Hindlimb muscle (tissue), 1 donor: ENCODE measurements around the gene MMP7. TPM values are rescaled to one million over a fixed set of nuclear protein-coding genes. Genes with fewer than 3 reads are reported as not detected.

Source experiments
- DNase-seq: peaks from one replicate; pipeline ENCODE4 v3.0.0-alpha.2; 2013
- polyA plus RNA-seq: library from polyadenylated mRNA; unstranded; fragments of 120-200 nt; gene quantifications from one replicate; pipeline ENCODE4 v1.2.1, GENCODE V29; 2013; ENCODE audit not compliant: insufficient read length

Gene MMP7
- polyA plus RNA-seq, 1 donor, result 0.18 TPM

DNA sequence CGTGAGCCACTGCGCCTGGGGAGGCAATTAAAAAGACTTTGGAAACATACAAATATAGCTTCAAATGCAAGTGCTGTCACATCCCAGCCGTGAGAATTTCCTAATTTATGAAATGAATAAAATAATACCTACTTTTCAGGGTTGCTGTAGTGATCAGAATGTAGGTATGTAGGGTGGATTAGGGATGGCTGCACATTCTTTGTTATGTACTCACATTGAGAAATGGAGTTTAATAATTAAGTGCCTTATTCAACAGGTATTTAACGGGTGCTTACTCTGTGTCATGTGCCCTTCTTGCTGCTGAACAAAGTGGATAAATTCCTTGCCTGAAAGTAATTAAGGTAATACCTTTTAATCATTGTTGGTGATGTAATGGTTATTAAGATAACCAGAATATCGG, 37.0 kb downstream of the MMP7 start:
- DNase-seq, result no peak

DNA sequence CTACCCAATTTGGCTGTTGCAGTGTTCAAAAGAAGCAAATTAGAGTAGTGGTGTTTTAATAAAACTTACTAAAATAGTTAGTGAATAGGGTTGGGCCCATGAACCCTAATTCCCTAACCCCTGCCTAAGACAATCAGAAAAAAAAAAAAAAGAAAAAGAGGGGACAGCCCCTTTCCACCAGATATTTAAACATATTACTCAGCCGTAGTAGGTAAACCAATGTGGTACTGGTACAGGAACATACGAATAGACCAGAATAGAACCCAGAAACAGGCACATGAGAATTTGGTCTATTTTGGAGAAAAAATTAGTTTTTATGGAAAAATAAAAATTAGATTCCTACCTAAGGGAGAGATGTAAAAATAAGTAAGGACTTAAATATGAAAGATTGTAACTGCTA, 38.6 kb downstream of the MMP7 start:
- no peak for DNase-seq

DNA sequence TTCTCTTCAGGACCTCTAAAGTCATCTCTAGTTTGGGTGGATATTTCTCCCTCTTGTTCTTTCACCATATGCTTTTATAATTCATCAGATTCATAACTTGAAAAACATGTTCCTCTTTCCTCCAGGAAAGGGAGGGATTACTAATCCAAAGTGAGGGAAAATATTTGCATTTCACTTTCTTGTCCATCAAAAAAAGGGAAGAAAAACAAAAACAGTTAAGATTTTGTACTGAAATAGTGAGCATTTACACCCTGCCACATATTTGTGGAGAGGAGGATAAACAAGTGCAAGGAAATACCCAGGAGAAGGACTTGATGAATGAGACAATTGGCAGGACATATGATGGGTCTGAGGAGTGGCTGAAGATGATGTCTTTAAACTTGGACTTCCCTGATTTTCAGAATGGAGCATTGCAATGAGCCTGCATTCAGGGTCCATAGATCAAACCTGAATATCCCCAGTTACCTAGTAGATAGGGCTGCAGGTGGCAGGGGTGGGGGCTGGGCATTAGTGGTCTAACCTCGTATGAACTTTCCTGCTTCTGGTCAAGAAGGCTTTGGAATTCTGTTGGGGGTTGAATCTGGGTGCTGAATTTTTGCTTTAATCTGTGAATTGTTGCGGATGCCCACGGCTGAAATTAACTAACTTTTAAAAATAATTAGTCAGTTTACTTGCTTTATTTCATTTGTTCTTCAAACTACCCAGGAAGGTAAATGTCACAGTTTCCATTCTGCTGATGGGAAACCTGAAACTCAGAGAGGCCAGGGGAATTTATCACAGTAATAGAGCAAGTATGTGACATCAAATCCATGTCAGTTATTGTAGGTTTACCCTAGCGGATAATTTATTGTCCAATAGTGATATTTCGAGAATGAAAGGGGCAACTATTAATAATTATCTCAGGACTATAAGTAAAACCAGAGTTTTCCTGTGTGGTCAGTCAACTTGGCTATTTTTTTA, 41.1 kb downstream of the MMP7 start:
- DNase-seq, result no peak

DNA sequence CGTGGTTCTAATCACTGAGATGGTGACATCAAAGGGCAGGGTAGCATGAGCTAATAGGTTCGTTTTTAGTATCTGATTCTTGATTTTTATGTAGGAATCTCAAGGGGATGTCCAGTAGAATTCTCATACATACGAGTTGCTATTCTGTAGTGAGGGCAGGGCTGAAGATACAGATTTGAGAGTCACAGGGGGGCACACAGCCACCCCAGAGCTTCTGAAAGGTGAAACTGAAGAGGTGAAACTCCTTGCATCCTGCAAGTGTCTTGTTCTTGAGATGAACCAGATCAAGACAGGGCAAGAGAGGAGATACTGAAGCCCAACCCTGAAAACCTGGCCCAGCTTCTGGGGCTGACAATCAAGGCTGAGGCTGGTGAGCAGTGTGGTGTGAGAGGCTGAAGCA, 42.3 kb downstream of the MMP7 start:
- DNase-seq, result no peak

DNA sequence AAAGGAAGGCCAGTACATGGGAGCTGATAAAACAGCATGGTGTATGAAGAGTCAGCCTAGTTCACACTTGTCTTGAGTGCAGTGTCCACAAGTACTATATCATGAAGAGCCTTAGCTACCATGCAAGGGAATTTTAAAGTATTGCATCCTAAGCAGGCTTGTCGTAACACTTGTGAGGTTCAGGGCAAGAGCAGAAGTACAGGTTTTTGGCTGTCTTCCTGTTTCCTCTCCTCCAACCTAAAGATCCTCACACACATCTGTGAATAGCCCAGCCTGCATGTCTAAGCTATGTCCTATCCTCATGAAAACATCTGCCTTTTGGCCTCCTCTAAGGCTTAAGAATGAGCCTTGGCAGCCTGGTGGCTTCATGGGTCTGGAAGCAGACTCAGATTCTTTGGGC, 43.3 kb downstream of the MMP7 start:
- no peak for DNase-seq

DNA sequence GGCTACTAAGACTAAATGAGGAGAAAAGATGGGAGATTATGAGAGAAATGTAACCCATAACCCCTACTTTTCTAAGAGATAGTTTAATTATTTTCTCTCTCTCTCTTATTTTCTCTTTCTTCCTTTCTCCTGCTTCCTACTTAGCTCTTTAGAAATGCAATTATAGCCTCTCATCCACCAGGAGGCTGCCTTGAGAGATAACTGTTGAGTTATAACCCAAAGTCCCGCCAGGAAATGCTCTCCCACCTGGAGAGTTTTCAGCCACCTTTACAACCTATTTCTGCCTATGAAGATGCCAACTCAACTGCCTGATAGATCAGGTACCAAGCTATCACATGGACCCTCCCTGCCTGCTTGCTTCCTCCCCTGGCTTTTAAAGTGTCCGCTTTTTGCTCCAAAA, 44.0 kb downstream of the MMP7 start:
- no peak for DNase-seq

DNA sequence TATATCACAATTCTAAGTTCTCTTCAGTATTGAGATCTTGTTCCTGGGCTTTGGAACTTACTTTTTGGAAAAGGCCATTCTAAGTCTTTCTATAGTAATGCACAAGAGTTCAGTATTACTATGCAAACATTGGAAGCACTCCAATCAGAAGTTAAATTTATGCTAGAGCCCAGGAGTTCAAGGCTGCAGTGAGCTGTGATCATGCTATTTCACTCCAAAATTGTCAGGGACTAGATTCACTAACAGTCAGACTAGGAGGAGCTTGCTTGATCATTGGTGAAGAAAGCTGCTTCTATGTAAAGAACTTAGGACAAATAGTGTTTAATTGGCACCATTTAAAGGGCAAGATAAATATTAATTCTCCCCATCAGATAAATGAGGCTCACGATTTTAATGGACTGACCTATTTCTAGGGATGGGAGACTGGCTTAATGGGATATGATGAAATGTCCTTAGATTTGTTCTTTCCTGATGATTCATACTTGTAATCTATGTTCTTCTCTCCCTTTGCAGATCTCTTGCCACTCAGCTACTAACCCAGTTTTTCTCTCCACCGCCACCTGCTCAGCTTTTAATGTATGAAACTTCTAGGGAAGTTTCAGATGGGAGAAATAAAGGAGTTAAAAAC, 45.3 kb downstream of the MMP7 start:
- no peak for DNase-seq

DNA sequence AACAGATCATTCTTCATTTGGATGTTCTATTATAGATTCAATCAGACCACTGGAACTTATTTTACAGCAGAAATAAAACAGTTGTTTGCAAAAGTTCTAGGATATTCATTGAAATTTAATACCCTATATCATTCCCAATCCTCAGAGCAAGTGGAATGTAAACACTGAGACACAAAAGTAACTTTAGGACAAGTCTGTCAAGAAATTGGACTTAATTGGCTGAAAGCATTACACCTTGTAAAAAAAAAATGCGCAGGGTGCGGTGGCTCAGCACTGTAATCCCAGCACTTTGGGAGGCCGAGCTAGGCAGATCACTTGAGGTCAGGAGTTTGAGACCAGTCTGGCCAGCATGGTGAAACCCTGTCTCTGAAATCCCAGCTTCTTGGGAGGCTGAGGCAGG, 48.1 kb downstream of the MMP7 start:
- no peak for DNase-seq

DNA sequence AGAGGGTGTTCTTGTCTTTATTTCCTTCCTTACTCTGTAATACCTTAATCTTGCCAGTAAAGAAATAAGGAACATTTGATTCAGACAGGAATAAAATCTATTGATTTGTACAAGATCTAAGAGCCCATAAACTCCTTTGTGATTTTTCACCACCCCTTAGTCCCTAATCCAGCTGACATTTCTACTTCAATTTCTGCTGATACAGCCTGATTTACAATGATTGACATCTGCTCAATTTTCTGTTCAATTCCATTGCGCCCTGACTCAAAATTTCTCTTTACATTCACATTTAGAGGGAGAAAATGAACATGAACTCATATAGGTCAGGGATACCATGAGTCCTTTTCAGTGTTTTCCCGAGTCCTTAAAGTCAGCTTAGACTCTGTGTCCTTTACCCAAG, 50.8 kb downstream of the MMP7 start:
- no peak for DNase-seq

DNA sequence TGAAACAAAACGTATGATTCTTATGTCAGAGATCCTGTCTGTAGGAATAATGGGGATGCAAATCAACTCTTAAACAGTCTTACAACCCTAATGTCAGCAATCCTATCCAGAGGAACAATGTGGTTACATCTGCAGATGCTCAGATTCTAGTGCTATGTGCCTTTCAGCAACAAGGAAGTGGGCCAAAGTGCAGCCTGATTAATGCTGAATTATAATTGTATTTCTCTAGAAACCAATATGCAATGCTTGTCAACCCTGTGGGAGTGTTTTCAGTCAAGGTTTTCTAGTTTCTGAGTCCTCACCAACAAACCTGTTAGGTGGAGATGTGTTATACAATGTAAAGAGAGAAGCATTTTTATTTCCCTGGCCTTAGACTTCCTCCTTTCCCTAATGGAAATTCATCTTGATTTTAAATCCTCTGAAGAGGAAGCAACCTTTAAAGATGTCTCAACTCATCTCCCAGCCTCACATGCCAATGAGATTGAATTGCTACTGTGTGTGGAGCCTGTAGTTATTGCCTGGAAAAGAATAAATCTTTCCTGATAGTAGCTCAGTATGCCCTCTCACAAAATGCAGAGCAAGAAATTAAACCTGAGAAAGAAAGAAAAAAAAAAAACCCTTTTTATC, 51.8 kb downstream of the MMP7 start:
- DNase-seq, result no peak

DNA sequence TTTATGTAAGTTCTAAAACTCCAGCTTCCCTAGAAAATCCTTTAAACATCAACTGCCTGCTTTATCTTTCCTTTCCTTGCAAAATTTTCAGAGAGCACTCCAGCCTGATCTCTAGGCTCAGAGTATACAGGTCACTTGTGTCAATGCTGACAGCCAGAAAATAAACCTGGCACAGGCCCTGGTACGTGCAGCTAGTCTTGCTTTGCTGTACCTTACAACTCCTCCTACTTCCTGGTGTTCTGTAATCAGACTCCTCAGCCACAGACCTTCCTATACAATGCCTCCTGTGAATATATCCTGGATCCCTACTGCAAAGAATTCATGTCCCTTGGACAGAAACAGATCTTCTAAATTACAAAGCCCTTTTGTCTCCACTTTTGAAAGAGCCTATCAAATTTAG, 53.7 kb downstream of the MMP7 start:
- DNase-seq, result no peak

DNA sequence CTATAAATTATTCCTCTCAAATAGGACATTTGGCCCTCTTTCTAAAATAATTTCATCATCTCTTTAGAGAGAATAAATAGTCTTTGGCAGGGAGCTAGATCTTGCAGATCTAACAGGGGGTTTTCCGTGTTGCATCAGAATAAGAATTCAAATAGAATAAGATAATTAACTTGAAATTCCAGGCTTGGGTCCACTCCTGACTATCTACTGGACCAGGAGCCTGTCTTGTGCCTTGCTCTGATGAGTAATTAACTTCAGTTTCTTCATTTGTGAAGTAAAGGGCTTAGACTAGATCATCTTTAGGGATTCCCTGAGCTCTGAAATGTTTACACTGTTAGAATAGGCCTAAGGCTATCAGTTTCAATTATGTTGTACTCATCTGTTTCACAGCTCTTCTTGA, 54.5 kb downstream of the MMP7 start:
- DNase-seq, result no peak

DNA sequence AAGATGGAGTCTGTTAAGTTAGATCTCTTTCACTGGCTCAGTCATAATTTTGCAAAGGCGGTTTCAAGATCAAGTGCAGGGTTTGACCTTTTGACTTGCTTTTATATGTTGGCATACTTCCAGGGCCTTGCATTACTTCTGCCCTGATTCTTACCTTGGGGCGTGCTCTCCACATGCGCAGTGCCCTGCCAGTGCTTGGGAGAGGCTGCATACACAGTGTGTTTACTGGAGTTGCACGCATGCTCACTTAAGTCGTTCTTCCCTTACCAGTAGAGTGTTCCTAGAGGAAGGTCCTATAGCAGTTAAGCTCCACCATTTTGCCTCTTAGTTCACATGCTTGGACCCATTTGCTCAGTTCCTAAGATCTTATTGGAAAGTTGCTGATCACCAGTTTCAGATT, 57.0 kb downstream of the MMP7 start:
- DNase-seq, result no peak

DNA sequence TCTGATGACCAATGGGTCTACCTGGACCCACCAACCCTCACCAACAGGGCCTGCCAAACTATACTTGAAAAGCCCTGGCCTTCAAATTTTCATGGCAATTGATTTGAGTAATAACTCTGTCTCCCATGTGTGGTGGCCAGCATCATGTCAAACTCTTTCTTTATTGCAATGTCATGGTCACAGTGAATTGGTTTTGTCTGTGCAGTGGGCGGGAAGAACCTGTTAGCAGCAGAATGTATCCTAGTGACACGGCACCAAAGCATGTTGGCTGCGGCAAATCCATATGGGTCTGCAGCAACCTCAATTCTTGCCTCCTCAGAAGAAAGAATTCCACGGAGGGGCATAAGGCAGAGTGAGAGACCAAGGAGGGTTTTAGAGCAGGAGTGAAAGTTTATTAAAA, 58.4 kb downstream of the MMP7 start:
- no peak for DNase-seq

DNA sequence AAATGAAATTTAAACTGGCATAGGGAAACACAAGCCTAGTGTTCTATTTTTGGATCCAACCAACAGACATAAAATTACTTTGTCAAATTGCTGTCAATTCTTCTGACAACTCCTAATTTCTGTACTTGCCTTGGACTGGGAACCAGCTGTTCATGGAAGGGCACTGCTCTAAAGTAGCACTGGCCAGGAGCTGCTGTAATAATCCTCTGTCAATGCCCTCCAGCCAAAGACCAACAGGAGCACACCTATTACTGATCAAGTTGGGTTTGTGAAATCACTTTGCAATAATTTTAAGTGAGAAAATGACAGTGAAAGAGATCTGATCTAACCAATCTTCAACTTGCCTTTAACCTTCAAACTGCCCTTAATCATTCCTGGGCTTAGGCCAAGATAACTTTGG, 59.1 kb downstream of the MMP7 start:
- DNase-seq, result no peak

Other genes starting within 250 kb of the MMP7 start
- gene BIRC3, start 213.3 kb downstream of the MMP7 start, polyA plus RNA-seq, result 1.7 TPM
- gene BIRC2, start 183.5 kb downstream of the MMP7 start, polyA plus RNA-seq, result 39.9 TPM
- 138 TPM for gene TMEM123, start 78.0 kb downstream of the MMP7 start, polyA plus RNA-seq
- not detected for gene MMP20, start 94.6 kb upstream of the MMP7 start, polyA plus RNA-seq
- not detected for gene MMP27, start 175.0 kb upstream of the MMP7 start, polyA plus RNA-seq
- gene MMP8, start 194.2 kb upstream of the MMP7 start, polyA plus RNA-seq, result 0.10 TPM
- not detected for gene MMP10, start 249.9 kb upstream of the MMP7 start, polyA plus RNA-seq